HCT116 (cell line): ENCODE results near the gene FAM184A. TPM values are rescaled to one million over a fixed set of nuclear protein-coding genes. Genes with fewer than 3 reads are reported as not detected.

Source experiments
- ATAC-seq: fragments of 200-7000 bp; cut with Tn5 transposase; 2 replicates; pipeline ENCODE4 v1.9.1; 2020; ENCODE audit warnings: mild to moderate bottlenecking, moderate library complexity
- BruUV-seq: library from RNA; stranded (reverse); fragments of 400-500 nt; replicated peaks from 2 replicates; lab custom pipeline; 2021; lab: Mats Ljungman, UMichigan
- CTCF ChIA-PET: fragments of 300-600 bp; sonication (Branson Sonifier 250); formaldehyde crosslinking; loops from one replicate; lab custom pipeline; 2021; ENCODE audit warnings: antibody characterized with exemption; lab: Charles Lee
- POLR2A ChIA-PET: fragments of 300-600, 350-600 bp; sonication (Branson Sonifier 250); formaldehyde crosslinking; loops from one replicate; lab custom pipeline; 2021; ENCODE audit warnings: antibody characterized with exemption; lab: Charles Lee
- RAD21 ChIA-PET, 2 experiments: fragments of 300-600 bp; sonication (Branson Sonifier 250); formaldehyde crosslinking; loops; one replicate each; lab custom pipeline; 2023; ENCODE audit warnings: low total read pairs in 2 of 2; ENCODE audit not compliant: uncharacterized antibody in 2 of 2, unreplicated experiment in 2 of 2, low non-redundant PET in 1 of 2; lab: Charles Lee
- DNase-seq: peaks from one replicate; pipeline ENCODE4 v3.0.0-alpha.2; 2010; ENCODE audit warnings: low read depth, low spot score
- H2AFZ ChIP-seq: fragments of 200-600 bp; shearing (Covaris generic), sonication (generic); 2 replicates; pipeline ENCODE4 v1.6.1; 2017; ENCODE audit warnings: low read depth, mixed run types, mixed read lengths, antibody characterized with exemption, low read length; ENCODE audit not compliant: poor library complexity, severe bottlenecking
- H3K27ac ChIP-seq: 2 replicates; pipeline ENCODE4 v1.5.1; 2012; ENCODE audit warnings: low read depth, low read length
- H3K27me3 ChIP-seq: fragments of 200-600 bp; sonication (generic); 2 replicates; pipeline ENCODE4 v1.6.1; 2016; ENCODE audit warnings: mixed run types, low read length, mixed read lengths; ENCODE audit not compliant: insufficient read depth
- H3K36me3 ChIP-seq, 2 experiments: fragments of 200-500 bp in 1 of 2; fragments of 200-600 bp in 1 of 2; sonication (Bioruptor generic) in 1 of 2; sonication (generic) in 1 of 2; 2 replicates each; pipeline versions ENCODE4 v1.5.1 to v1.6.1; 2014 to 2016; ENCODE audit warnings: low read length in 2 of 2, inconsistent platforms in 1 of 2, mixed read lengths in 1 of 2, mixed run types in 1 of 2; ENCODE audit not compliant: insufficient read depth in 2 of 2, control insufficient read depth in 1 of 2
- H3K4me1 ChIP-seq, 2 experiments: fragments of 200-600 bp in 1 of 2; sonication (generic) in 1 of 2; 2 replicates each; pipeline versions ENCODE4 v1.5.1 to v1.6.1; 2012 to 2017; ENCODE audit warnings: low read length in 2 of 2, inconsistent platforms in 1 of 2, mild to moderate bottlenecking in 1 of 2, mixed read lengths in 1 of 2, mixed run types in 1 of 2, moderate library complexity in 1 of 2; ENCODE audit not compliant: insufficient read depth in 2 of 2, control insufficient read depth in 1 of 2
- H3K4me2 ChIP-seq: fragments of 200-600 bp; sonication (generic); 2 replicates; pipeline ENCODE4 v1.6.1; 2017; ENCODE audit warnings: mixed run types, low read length, mixed read lengths
- H3K4me3 ChIP-seq, 2 experiments: fragments of 200-600 bp in 1 of 2; sonication (generic) in 1 of 2; replicated peaks in 1 of 2; 2 replicates each; pipeline ENCODE4 v1.5.1; 2011 to 2016; ENCODE audit warnings: low read length in 2 of 2, control low read depth in 1 of 2, low read depth in 1 of 2, mild to moderate bottlenecking in 1 of 2, mixed read lengths in 1 of 2, mixed run types in 1 of 2
- H3K79me2 ChIP-seq: fragments of 200-600 bp; sonication (generic); 2 replicates; pipeline ENCODE4 v1.6.1; 2017; ENCODE audit warnings: mild to moderate bottlenecking, mixed run types, low read length, moderate library complexity, mixed read lengths; ENCODE audit not compliant: insufficient read depth
- H3K9ac ChIP-seq: fragments of 200-600 bp; sonication (generic); 2 replicates; pipeline ENCODE4 v1.6.1; 2016; ENCODE audit warnings: low read length, mixed read lengths
- H3K9me2 ChIP-seq: fragments of 200-600 bp; sonication (generic), shearing (Covaris generic); 2 replicates; pipeline ENCODE4 v1.6.1; 2017; ENCODE audit warnings: mixed run types, mild to moderate bottlenecking, moderate library complexity; ENCODE audit not compliant: insufficient read depth
- H3K9me3 ChIP-seq, 2 experiments: fragments of 200-500 bp in 1 of 2; fragments of 200-600 bp in 1 of 2; sonication (Bioruptor generic) in 1 of 2; sonication (generic) in 1 of 2; 2 replicates each; pipeline ENCODE4 v1.6.1; 2014 to 2017; ENCODE audit warnings: low read length in 2 of 2, mixed read lengths in 2 of 2, inconsistent platforms in 1 of 2, low read depth in 1 of 2, mild to moderate bottlenecking in 1 of 2, mixed run types in 1 of 2, moderate library complexity in 1 of 2; ENCODE audit not compliant: control insufficient read depth in 1 of 2, insufficient read depth in 1 of 2
- H4K20me1 ChIP-seq: fragments of 200-600 bp; sonication (generic), shearing (Covaris generic); 2 replicates; pipeline ENCODE4 v1.6.1; 2017; ENCODE audit warnings: mixed run types, mild to moderate bottlenecking, moderate library complexity; ENCODE audit not compliant: insufficient read depth
- CBX3 ChIP-seq: IDR thresholded peaks from 2 replicates; pipeline ENCODE4 v1.6.1; 2012; ENCODE audit warnings: low read depth
- CEBPB ChIP-seq: IDR thresholded peaks from 2 replicates; pipeline ENCODE4 v1.6.1; 2012; ENCODE audit warnings: low read depth
- EZH2 ChIP-seq: fragments of 200-600 bp; sonication (generic); IDR thresholded peaks from 2 replicates; pipeline ENCODE4 v1.6.1; 2017; ENCODE audit warnings: antibody characterized with exemption, mixed run types
- MAX ChIP-seq: IDR thresholded peaks from 2 replicates; pipeline ENCODE4 v1.6.1; 2012
- SIN3A ChIP-seq: IDR thresholded peaks from 2 replicates; pipeline ENCODE4 v1.6.1; 2012; ENCODE audit warnings: low read depth
- intact Hi-C: fragments of 100-400 bp; cut with micrococcal nuclease; formaldehyde crosslinking; loops from 2 replicates; pipeline ENCODE4 v1.10.0; 2022
- total RNA-seq: library from RNA; stranded (reverse); gene quantifications from one replicate; pipeline ENCODE4 v1.2.1, GENCODE V29; 2021; ENCODE audit not compliant: unreplicated experiment
- TF ChIP-seq, protein P1 (sequence below): IDR thresholded peaks from 2 replicates; pipeline ENCODE4 v1.6.1; 2011; ENCODE audit warnings: mild to moderate bottlenecking, low read length, moderate library complexity; ENCODE audit not compliant: insufficient replicate concordance; ENCODE audit errors: extremely low read depth
- TF ChIP-seq, protein P2 (sequence below): IDR thresholded peaks from 2 replicates; pipeline ENCODE4 v1.6.1; 2012

The FAM184A gene
- total RNA-seq, 1 experiment from 2014 or later, result 2.4 TPM

DNA sequence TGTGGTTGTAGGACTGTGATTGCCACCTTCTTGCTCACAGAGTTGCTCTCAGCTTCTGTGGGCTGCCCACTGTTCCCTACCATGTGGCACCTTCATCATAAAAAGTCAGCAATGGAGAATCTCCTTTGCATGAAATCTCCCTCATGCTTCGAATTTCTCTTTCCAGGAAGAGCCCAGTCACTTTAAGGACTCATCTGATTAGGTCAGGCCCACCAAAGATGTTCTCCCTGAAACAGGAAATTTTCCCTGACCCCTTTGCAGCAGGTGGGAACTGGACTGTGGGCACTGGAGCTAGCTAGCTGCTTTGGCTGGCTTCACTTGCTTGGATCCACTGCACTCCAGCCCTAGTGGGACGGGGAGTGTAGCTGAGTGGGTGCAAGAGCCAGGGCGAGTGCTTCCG, 47.7 kb upstream of the FAM184A start (continued):
- TF ChIP-seq, protein P1, sequence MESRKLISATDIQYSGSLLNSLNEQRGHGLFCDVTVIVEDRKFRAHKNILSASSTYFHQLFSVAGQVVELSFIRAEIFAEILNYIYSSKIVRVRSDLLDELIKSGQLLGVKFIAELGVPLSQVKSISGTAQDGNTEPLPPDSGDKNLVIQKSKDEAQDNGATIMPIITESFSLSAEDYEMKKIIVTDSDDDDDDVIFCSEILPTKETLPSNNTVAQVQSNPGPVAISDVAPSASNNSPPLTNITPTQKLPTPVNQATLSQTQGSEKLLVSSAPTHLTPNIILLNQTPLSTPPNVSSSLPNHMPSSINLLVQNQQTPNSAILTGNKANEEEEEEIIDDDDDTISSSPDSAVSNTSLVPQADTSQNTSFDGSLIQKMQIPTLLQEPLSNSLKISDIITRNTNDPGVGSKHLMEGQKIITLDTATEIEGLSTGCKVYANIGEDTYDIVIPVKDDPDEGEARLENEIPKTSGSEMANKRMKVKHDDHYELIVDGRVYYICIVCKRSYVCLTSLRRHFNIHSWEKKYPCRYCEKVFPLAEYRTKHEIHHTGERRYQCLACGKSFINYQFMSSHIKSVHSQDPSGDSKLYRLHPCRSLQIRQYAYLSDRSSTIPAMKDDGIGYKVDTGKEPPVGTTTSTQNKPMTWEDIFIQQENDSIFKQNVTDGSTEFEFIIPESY, result no peak
- TF ChIP-seq, protein P2, sequence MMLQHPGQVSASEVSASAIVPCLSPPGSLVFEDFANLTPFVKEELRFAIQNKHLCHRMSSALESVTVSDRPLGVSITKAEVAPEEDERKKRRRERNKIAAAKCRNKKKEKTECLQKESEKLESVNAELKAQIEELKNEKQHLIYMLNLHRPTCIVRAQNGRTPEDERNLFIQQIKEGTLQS, result no peak

DNA sequence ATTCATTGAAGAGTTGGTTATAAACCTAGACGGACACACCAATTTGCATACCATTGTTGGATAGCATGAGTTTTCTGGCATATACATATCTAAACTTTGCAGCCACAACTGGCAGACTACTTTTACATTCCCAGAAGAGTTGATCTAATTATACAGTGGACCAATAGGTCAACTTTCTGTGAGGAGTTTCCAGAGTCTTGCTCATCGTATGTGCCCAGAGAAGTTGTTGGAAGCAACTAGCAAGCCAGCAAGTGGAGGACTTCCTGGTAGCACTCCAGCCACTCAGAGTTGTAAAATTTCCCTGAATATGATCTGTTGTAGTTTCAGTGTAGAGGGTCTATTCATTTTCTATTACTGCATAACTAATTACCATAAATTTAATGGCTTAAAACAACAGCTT, 47.1 kb upstream of the FAM184A start:
- TF ChIP-seq CEBPB, result no peak
- TF ChIP-seq MAX, result no peak
- no peak for TF ChIP-seq EZH2
- TF ChIP-seq CBX3, result no peak
- TF ChIP-seq SIN3A, result no peak
- no TSS peak for BruUV-seq
- no peaks in the 10 kb centered on the region for H3K79me2 ChIP-seq
- no peaks in the 10 kb centered on the region for H3K36me3 ChIP-seq
- no peak overlapping the region for H3K27ac ChIP-seq
- no peaks in the 10 kb centered on the region for H3K27me3 ChIP-seq
- no peaks in the 10 kb centered on the region for H3K9me2 ChIP-seq
- H3K4me3 ChIP-seq, result no peak overlapping the region
- peak overlapping the region; percentile 46 for H2AFZ ChIP-seq
- ChIA-PET CTCF (interaction anchor here (1.7 kb wide), 1 partner anchor 157 kb away, joined by 4 read pairs; no protein-coding TSS in a partner anchor), RAD21 (no interaction called here), POLR2A (no interaction called here)
- H3K9me3 ChIP-seq, result no peaks in the 10 kb centered on the region
- peaks cover 37 to 47% of the 10 kb centered on the region in 2 experiments for H3K4me1 ChIP-seq
- H3K9ac ChIP-seq, result no peak overlapping the region
- intact Hi-C loops, result no loop called here
- no peak overlapping the region for H3K4me2 ChIP-seq
- DNase-seq (no peak), ATAC-seq (no peak)
- H4K20me1 ChIP-seq, result no peaks in the 10 kb centered on the region
